ENCODE results near the gene UQCC2.

The UQCC2 gene

DNA sequence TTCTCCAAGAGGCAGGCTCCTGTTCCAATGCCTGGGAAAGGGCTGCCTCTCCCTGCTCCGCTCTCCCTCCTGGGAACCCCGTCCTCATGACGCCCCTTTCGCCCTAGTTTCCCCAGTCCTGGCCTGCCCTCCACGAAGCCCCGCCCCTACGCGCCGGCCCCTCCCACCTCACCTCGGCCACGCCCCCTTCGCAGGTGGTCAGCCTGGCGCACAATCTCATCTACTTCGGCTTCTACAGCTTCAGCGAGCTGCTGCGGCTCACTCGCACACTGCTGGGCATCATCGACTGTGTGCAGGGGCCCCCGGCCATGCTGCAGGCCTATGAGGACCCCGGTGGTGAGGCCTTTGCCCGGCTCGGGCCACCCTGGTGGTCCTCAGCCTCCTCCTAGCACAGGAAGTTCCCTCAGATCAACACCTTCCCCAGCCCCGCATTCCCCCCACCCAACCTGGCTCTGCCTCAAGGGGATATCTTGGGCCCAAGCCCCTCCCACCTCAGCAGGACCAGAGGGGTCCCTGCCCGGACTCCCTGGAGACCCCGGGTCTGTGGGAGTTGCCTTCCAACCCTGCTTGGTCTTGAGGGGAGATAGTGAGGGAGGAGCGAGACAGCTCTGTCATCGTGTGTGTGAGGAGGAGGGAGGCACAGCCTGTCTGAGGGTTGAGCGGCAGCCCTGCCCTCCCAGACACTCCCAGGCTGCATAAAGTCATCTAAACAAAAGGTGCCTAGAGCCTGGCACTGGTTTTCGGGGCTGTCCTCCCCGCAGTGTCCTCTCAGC lies 40.3 kb downstream of the UQCC2 start:
- DNase-seq = no peak

DNA sequence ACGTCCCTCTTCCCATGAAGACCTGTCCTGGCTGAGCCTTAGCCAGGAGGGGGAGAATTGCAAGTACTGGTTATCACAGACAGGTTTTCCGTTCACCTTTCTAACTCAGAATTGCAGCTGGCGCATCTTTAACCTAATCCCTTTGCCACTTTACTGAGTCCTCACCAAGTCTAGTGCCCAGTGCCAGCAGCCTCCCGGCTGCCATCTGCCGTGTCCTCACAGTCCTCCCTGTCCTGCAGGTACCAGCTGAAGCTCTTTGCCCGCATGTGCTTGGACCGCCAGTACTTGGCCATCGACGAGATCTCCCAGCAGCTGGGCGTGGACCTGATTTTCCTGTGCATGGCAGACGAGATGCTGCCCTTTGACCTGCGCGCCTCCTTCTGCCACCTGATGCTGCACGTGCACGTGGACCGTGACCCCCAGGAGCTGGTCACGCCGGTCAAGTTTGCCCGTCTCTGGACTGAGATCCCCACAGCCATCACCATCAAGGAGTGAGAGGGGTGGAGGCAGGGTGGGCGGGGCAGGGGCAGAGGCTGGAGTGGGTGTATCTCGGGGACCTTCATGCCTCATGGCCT lies 41.3 kb downstream of the UQCC2 start:
- DNase-seq = no peak

DNA sequence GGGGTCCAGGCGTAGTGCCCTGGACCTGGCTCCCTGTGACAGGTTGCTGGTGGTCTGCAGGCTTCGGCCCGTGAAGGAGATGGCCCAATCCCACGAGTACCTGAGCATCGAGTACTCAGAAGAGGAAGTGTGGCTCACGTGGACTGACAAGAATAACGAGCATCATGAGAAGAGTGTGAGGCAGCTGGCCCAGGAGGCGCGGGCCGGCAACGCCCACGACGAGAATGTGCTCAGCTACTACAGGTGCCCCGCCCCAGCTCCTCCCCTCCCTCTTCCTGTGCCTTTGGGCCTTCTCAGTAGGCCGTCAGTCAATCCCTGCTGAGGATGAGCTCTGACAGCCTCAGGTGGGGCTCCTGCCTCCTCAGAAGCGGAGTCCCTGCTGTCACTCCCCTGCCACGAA lies 42.6 kb downstream of the UQCC2 start:
- no peak for DNase-seq

DNA sequence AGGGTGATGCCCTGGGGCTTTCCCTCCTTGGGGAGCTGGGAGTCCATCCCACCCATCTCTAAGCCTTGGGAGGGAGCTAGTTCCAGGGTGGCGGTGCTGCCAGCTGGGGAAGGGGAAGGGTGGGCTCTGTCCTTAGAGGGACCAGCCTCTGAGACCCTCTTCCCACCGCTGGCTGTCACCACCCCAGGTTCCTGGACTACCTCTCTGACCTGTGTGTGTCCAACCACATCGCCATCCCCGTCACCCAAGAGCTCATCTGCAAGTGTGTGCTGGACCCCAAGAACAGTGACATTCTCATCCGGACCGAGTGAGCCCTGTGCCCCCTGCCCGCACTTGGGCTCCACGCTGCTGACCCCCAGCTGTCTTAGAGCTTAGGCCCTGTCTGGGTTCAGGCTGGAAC lies 43.2 kb downstream of the UQCC2 start:
- DNase-seq = no peak

DNA sequence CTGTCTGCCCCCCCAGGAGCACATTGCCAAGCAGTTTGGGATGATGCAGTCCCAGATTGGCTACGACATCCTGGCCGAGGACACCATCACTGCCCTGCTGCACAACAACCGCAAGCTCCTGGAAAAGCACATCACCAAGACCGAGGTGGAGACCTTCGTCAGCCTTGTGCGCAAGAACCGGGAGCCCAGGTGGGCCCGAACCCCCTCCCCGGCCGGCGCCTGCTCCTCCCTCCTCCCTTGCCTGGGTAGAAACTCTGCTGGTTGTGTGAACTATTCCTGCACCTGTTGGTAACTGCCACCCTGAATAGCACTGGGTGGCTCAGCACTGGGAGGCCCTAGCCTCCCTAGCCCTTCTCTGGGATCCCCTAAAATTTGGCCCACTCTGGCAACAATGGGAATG lies 43.7 kb downstream of the UQCC2 start:
- DNase-seq = no peak

DNA sequence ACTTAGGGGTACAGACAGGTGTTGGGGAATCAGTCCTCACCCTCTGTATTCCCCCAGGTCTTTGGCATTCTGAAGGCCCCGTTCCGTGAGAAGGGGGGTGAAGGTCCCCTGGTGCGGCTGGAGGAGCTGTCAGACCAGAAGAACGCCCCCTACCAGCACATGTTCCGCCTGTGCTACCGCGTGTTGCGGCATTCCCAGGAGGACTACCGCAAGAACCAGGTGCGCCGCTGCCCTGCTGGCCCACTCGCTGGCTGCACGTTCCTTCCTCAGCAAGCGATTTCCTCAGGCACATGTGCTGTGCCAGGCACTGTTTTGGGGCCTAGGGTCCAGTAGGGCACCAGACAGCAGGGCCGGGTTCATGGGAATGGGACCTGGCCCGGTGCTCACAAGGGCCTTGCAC lies 44.4 kb downstream of the UQCC2 start:
- no peak for DNase-seq

DNA sequence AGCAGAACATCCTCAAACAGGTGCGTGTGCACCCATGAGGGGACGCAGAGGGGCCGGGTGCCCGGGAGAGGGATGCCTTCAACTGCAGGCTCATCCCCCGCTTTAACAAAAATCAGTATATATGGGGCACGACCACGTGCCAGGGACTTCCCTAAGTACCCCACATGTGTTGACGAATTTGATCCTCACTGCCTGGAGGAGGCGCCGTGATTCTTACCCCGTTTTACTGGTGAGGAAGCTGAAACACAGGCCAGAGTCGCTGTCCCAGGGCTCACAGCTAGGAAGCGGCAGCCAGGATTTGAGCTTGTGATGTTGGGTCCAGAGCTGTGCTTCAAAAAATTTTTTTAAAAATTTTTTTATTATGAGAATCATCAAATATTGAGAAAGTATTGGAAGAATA lies 45.5 kb downstream of the UQCC2 start:
- no peak for DNase-seq

DNA sequence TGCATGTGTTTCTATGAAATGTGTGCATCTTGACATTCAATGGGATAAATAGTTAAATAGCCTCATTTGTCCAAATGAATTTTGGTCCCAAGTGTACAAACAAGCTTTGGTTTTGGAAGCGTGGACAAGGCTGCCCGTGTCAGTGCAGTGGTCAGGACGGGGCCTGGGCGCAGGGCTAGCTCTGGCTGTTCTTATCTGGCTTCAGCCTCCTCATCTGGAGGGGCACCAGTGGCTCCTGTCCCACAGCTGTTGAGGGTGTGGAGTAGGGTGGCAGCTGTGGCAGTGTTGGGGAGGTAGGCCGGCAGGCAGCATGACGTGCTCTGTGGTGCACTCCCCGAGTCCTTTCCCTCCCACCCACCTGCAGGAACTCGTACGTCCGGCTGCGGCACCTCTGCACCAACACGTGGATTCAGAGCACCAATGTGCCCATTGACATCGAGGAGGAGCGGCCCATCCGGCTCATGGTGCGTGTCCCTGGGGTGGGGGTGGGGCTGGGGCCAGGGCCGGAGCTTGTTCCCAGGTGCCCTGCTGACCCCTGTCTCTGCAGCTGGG lies 46.9 kb downstream of the UQCC2 start:
- no peak for DNase-seq

DNA sequence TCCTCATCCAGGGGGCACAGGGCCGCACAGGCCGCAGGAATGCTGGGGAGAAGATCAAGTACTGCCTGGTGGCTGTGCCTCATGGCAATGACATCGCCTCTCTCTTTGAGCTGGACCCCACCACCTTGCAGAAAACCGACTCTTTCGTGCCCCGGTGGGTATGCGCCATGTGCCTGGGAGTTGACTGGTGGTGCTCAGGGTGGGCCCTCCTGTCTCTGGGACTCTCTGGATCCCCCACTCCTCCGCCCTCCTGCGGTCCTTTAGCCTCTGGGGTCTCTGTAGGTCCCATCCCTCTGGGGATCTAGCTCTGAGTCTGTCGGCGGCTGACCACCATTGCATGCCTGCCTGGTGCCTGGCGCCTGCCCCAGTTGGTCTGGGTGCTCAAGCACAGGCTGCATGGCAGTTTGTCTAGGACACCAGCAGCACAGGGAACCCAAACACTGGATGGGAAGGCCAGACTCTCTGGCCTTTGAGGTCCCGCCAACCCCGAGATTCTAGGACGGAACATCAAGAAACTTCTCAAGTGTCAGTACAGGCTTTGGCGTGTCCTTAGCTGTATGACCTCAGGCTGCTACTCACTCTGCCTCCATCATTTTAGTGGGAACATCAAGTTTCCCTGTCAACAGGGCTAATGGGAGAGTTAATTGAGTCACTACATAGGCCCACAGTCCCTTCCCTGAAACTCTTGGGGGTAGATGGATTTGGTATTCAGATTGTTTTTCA lies 47.6 kb downstream of the UQCC2 start:
- DNase-seq = no peak

DNA sequence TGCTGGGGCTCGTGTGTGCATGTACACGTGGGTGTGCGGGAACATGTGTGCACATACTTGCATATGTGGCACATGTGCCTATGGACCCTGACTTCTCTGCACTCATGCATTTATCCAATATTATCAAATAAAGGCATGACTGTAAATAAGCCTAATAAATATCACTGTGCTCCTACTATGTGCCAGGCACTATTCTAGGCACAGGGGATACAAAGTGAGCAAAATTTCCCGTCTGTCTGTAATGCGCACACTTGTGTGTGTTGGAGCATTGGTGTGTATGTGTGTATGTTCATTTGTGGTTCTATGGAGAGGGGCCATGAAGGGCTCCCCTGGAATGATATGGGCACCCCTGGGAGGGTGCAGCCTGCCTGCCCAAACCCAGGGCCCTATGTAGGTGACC lies 48.5 kb downstream of the UQCC2 start:
- no peak for DNase-seq

DNA sequence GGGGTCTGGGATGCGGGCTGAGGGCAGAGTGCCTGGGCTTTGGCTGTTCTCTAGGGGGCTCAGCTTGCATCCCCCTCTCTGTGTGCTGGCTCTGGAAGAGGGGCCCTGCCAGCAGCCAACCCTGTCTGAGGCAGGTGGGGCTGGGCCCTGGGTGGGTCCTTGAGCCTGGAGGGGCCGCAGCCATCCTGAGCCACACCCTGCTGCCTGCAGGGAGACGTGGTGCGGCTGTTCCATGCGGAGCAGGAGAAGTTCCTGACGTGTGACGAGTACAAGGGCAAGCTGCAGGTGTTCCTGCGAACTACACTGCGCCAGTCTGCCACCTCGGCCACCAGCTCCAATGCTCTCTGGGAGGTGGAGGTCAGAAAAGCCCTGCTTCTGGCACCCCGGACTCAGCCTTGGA lies 49.2 kb downstream of the UQCC2 start:
- DNase-seq = no peak

DNA sequence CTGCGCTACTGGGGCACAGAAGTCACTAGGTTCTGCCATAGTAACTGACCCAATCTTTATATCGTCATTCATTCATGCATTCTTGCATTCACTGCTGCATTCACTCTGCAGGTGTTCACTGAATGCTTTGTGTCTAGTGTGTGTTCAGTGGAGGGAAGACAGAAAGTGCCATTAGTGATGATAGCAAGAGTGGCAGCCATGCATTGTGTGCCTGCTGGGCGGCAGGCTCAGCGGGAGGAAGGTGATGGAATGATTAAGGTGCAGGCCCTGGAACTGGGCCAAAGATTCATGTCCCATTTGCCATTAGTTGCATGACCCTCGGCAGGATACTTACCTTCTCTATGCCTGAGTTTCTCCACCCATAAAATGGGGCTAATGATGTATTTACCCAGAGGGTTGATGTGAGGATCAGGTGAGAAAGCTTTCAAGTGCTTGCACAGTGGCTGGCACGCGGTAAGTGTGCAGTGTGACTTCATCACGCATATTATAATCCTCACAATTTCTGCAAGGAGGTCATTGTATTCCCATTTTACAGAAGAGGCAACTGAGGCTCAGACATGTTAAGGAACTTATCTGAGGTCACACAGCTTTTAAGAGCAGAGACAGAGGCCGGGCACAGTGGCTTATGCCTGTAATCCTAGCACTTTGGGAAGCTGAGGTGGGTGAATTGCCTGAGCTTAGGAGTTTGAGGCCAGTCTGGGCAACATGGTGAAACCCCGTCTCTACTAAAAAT lies 50.2 kb downstream of the UQCC2 start:
- DNase-seq = peak; percentile 14

DNA sequence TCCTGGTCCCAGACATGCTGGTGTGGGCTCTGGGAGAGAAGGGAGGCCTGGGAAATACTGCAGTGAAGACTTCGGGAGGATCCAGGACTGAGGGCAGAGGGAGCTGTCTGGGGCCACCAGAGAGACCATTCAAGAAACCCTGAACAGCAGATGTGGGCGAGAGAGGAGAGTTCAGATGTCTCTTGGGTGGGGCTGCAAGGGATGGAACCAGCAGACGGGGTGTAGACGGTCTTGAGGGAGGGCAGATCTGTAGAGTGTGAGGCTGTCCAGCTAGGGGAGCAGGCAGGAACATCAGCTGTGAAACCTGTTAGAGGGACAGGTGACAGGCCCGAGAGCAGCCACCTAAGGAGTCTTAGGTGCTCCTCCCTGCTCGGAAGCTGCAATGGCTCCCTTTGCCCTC lies 51.5 kb downstream of the UQCC2 start:
- no peak for DNase-seq

DNA sequence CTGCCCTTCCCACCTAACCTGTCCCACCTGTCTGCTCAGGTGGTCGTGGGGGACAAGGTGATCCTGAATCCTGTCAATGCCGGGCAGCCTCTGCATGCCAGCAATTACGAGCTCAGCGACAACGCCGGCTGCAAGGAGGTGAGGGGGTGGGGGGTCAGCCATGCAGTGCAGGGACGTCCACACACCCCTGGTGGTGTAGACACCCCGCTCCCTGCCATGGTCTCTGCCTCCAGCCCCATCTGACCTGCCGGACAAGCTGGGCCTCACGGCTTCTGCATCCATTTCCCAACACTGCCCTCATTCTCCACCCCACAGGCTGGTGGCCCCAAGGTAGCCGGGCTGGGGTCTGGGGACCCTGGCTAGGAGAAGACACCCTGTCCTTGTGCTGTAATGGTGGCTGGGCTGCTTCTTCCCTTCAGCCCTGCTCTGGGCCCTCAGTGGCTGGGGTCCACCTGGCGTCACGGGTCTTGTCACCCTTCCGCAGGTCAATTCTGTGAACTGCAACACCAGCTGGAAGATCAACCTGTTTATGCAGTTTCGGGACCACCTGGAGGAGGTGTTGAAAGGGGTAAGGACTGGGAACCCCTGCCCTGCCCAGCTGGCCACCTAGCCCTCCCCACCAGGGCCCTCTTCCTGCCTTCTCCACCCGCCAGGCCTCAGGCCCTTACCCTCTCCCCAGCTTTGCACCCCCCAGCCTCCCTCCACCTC lies 52.4 kb downstream of the UQCC2 start:
- no peak for DNase-seq

DNA sequence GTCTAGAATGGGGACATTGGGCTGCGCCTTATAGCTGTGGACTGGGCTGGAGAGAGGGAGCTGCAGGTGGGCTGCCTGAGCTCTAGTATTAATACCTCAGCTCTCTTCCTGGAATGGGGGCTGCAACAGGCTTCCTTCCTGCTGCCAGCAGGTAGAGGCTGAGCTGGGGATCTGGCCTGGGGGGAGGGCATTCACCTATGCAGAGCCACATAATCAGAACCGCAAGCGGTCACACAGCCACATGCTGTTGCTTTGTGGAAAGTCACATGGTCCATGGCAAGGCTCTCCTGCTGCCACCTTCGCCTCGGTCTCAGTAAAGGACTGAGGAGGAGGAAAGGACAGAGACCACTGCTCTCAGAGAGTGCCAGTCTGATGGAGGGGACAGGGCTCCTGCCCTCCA lies 54.7 kb downstream of the UQCC2 start:
- no peak for DNase-seq

DNA sequence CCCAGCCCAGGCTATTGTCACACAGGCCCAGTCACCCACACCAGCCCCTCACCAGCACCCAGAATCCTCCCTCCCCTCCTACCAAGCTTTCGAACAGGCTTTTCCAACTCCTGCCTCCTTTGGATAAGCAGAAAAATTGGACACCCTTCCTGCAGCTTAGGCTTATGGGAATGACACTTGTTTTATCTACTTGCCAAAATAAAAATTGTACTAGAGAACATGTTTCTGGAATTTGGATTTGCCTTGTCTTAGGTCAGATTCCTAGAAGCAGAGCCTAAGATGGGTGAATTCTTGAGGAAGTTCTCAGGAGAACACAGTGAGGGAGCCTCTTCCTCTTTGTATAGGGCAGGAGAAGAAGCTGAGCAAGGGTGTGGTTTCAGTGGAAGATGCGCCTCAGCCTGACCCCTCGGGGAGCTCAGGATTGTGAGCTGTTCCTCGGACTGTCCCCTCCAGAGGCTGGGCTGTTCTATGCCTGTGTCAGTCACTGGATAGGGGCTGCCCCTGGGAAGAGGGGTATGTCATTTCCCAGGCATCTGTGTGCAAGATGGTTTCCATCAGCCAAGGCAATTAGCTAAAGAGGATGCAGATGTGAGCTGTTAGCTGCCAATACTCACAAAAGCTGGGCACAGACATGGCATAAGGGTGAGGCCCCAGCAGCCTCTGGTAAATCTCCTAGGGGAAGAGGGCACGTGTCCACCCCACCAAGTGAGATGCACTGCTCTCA lies 56.5 kb downstream of the UQCC2 start:
- no peak for DNase-seq

DNA sequence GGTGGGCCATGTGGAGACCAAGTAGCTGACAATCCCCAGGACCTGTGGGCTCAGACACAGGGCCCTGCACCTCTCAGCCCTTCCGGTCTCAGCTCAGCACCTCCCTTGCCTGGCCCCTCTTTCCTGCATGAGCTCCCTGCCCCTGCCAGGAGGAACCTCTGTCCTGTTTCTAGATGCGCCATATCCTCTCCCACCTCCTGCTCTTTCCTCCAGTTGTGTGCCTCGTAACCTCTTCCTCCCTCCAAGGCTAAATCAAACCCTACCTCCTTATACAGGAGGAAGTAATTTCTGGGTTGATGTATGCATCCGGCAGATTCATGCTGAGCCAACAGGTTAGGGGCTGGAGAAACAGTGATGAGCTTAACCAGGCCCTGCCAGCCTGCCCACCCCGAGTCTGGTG lies 59.5 kb downstream of the UQCC2 start:
- no peak for DNase-seq

DNA sequence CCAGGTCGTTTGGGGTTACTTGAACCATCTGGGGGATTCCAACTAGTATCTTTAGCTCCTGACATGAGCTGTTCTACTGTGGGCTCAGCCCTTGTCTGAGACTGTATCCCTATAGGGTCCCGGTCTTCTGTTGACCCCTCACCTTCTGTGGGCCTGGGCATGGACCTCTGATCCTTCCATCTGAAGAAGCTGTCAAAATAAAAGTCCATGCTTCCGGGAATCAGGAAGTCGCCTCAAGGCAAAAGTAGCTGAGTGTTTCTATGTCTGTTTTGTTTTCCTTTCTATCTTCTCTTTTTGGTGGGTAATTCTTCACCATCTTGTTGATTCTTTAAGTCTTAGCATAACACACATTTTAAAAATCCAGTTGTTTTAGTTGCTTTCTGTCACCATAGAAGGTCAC lies 60.1 kb downstream of the UQCC2 start:
- DNase-seq = no peak

Data from NCI-H2227 treated with DMSO at 0.1 percent for 48 hours (cell line).